Dermis blood vessel endothelial cell (primary cell): ENCODE results near the gene IRF8. TPM values are rescaled to one million over a fixed set of nuclear protein-coding genes. Genes with fewer than 3 reads are reported as not detected.
"Not testable (repeated sequence)": the region's sequence is repeated elsewhere in the genome, so short reads cannot be mapped to it uniquely, and the experiment has no call there.

Experiments
- DNase-seq: peaks from one replicate; pipeline ENCODE4 v3.0.0; 2010
- total RNA-seq: library from RNA; depleted of rRNA; stranded (reverse); fragments of >200 nt; gene quantifications from 2 replicates; pipeline ENCODE4 v1.2.3, GENCODE V29; 2014

The IRF8 gene
- total RNA-seq, 1 donor from 2014 or later: 25.9 TPM

DNA sequence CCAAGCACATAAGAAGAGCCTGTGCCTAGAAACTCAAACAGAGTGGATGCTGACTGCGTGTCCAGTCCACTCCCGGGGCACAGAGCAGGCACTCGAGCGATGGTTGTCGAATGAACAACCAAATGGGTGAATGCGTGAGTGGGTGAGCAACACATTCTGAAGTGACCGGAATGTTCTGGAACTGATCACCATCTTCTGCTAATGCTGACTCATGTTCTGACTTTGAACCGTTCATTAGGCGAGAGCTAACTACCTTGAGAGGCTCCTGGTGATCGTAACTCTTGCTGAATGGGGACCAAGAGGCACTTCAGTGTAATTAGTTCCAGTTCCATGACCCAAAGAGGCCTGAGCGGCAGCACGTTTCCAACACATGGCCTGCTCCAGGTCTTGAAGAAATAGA is 37.9 kb downstream of the IRF8 start:
- DNase-seq: no peak

DNA sequence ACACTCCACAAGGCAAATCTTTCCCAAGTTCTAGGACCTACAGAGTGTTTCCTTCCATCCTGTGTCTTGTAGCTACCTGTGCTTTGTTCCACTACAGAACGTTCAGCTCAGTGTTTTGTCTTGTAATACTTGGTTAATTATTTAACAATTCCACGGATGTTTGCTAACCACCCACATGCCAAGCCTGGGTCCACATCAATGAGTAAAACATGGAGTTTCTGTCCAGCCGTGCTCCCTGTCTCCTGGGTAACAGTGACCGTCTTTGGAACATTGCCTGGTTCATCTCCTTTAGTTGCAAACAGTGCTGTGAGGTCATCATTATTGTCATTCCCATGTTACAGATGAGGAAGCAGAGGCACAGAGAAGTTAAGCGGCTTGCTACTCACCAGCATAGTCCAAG is 41.3 kb downstream of the IRF8 start:
- no peak for DNase-seq

DNA sequence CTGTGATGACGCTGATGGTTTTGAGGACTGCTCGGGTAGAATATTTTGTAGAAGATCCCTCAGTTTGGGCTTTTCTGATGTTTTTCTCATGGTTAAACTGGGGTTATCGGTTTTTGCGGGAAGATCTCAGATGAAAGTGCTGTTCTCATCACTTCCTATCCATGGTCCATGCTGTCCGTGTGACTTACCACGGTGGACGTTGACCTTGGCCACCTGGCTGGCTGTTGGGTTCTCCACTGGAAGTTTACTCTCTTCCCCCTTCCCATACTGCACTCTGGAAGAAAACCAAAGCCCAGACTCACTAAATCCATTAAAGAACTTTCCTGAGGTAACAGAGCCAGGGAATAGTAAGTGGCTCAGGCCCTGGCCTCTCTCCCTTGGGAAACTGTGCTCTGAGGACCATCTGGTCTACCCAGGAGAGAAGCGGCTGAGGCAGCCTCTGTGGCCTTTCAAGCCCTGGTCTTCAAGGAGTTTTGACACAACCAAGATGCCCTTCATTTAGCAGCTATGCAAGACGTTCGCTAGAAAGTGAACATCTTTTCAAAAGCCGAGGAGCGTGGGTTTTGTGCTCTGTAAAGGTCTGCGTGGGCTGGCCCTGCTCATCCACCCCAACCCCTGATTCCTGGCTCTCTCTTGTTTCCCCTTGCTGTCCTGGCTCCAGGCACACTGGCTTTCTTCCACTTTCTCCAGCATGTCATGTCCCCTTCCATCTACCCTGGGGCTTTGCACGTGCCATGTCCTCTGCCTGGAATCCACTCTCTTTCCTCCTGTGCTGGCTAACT is 43.1 kb downstream of the IRF8 start:
- no peak for DNase-seq

DNA sequence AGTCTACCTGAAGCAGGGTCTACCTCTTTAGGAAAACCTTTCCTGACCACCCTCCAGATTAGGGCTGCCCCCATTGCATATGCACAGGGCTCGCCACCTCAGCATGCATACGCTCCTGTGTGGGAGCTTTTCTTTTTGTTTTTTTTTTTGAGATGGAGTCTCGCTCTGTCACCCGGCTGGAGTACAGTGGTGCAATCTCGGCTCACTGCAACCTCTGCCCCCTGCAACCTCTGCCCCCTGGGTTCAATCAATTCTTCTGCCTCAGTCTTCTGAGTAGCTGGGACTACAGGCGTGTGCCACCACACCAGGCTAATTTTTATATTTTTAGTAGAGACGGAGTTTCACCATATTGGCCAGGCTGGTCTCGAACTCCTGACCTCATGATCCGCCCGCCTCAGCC is 43.7 kb downstream of the IRF8 start:
- not testable (repeated sequence) for DNase-seq

DNA sequence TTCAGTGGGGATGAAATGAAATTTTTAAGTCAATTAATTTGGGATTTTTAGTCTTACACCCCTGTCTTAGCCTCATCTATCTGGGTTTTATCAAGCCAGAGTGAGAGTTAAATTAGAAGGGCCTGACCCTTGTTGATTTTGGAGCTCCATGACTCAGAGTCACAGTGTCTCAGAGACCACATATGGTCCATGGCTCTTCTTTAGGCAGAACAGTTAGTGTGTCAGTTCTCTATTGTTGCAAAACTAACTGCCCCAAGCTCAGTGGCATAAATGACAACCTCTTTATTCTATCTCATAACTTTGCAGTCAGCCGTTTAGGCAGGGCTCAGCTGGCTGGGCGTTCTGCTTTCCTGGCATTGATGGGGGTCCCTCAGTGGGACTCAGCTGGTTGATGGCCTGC is 44.7 kb downstream of the IRF8 start:
- no peak for DNase-seq

DNA sequence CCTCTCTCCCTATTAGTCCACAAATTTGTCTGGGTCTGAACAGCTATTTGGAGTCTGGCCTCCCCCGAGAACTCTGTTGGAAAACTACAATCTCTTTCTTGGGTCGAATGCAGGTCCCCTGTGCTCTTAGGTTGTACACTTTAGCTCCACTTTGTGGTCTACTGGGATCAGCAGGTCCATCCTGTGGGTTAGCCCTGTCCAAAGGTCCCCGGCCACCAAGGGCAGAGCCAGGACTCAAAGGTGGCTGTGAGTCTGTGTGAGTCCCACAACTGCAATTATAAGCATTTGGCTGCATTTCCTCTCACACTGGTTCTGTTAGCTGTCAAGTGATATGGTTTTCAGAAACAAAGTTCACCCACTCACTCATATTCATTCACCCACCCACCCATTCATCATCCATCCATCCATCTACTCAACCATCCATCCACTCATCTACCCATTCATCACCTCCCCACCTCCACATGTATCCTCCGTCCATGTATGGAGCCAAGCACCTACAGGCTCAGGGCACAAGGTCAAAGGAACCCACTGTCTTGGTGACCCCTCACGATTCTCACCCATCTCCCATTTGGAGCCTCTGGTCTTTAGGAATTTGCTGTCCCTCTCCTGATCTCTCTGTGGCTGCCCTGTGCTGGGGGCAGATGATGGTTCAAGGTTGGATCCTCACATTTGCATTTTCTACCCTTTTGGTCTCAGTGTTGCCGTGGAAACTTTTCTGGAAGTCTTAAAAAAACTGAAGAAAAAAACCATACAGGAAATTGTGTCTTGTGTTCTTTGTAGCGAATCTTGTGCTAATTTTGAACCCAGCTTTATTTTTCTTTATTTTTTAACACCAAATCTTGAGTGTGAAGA is 45.8 kb downstream of the IRF8 start:
- no peak for DNase-seq

DNA sequence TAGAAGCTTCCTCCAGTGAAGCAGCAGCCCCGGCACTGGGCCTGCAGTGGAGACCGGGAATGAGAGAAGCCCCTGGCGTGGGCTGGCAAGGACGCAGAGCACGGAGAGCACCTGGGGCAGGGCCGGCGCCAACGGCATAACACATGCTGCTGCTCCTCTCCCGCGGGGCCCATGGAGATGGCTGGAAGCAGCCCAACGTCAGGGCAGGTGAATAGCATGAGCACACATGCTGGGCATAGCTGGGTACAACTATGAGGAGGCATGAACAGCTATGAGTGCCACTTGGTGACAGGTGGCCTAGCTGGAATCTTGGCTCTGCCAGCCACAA is 46.4 kb downstream of the IRF8 start:
- no peak for DNase-seq

DNA sequence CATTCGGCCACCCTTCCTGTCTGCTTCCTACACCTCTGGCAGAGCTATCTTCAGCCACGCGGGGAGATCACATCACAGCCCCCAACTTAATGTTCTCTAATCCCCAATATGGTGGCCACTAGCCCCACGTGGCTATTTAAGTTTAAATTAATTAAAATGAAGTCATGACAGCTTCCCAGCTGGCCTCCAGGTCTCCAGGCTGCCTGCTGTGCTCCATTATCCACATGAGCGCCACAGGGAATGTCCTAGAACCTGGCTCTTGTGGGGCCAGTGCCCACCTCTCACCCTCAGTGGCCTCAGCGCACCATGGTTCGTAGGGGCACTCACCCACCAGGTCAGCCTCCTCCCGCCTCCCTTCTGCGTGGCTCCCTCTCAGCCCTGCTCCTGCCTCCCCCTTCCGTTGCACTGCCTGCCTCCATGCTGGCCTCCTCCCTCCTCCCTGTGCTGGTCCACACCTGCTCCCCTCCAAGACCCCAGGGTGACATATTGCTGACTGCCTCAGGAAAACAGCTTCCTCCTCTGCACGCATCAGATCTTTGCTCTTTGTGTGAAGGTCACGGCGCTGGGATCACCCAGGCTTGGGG is 47.7 kb downstream of the IRF8 start:
- DNase-seq: no peak

DNA sequence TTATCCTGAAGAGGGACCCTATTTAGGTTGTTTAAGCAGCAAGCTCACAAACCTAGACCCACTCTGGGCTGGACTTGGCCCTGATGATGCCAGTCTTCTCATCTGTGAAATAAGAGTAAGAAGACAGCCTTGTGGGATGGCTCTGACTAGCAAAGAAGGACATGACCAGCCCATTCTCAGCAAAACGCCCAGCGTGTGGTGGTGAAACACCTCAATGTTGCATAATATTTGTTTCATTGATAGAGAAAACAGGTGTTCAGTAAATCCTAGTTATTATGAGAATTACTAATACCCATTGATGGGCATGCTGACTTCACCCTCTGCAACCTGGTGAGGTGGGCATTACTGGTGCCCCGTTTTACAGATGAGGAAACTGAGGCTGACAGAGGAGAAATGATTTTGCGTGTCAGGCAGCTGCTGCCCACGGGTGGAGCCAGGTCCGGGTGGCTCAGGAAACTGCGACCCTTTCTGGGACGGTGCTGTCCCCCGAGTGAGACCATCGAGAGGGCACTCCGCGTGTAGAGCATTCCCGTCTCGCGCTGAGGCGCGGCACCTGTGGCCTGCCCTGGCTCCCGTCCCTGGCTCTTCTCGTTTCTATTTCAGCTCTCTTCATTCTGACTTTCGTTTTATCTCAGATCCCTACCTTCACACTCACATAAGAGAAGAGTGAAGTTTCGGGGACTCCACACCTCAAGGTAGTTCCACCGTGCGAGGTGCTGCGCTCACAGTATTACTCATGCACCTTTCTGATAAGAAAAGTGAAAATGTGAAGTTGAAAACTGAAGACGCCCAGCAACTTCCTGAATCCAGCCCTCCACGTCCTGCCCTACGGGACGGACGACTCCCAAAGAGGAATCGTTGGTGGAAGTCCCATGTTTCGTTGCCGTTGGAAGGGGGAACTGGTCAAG is 48.5 kb downstream of the IRF8 start:
- DNase-seq: no peak

DNA sequence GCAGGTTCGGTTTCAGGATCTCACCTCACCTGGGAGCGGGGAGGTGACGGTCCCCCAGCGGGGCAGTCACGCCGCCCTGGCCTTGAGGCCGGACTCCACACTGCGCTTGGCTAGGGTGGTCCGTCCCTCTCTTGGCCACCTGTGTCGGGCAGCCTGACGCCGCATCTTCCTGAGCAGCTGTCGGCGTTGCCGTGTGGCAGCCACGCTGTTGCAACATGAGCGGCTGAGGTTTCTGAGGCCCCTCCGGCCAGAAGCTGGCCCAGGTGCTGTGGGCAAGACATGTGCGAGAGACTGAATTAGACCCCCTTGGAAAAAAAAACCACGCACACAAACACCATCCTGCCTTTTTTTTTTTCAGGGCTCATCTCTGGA is 49.2 kb downstream of the IRF8 start:
- no peak for DNase-seq

DNA sequence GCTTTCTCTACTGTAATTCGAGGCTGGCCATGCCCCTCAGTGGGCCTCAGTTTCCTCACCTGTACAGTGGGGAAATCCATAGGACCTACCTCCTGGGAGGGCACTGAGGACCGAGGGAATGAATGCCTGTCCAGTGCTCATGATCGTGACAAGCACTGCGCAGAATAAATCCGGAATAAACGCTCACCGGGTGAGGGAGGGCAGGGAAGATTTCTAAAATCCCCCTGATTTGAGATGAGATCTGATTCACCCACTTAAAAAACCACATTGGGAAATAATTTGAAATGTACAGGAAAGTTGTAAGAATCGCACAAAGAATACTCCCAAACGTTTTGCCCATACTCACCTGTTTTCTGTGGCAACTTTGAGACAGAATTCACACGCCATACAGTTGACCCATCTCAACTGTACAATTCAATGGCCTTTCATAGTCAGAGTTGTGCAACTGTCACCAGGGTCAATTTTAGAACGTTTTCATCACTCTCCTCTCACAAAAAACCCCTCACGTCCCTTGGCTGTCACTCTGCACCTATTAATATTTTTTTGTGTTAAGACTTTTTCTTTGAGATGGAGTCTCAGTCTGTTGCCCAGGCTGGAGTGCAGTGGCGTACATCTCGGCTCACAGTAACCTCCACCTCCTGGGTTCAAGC is 49.8 kb downstream of the IRF8 start:
- DNase-seq: no peak

DNA sequence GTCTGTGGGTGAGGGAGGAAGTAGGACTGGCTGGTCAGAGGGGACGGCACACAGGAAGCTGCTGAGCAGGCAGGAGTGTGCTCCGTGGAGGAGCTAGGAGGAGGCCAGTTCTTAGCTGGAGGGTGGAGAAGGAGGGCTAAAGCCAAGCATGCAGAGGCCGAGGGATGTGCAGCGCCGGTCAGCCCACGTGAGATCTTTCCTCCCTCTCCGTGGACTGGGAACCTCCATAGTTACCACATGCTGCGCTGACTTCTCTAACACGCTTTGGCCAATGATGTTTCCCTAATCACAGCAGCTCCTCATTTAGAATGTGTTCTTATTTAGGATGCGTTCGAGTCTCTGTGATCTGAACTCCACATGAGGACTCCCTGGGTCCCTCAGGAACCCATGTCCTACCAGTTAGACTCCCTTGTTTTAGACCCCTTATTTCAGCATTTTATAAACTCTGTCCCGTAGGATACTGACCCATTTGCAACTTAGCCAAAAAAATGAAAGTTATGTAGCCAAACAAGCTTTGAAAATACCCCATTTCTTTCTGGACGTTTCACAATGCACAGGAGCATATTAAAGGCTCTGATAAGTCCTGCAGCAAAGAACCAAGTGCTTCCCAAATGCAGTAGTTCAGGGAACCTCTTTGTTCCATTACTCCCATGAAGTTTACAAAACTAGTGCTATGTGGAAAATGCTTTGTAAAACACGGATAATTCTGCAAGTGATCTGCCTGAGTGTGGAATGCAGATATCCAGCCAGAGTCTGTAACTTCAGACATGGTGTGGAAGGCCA is 51.4 kb downstream of the IRF8 start:
- no peak for DNase-seq

DNA sequence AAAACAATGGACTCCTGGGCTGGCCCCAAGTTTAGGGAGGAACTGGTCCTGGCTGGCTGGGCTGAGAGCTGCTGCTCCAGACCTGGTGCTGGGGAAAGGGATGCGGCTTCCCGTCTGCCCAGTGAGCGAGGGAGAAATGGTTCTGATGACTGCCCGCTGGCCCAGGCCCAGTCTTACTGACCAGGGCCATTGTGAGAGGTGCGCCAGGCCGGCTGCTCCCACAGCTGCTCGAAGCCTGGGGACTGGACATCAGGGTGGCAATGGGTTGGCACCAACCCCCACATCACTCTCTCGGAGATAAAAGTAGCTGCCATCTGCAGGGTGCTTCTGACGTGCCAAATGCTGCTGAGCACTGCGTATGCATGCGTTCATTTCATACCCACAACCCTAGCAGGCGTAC is 53.2 kb downstream of the IRF8 start:
- DNase-seq: no peak

DNA sequence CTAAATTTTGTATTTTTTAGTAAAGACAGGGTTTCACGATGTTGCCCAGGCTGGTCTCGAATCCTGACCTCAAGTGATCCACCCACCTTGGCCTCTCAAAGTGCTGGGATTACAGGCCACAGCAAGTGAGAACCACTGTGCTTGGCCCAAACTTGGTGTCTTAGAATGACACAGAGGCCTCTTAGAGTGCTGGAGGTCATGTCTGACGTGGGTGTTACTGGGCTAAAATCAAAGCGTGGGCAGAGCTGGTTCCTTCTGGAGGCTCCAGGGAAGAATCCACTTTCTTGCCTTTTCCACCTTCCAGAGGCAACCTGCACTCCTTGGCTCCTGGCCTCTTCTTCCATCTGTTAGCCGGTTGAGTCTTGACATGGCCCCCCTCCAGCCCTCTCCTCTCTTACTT is 53.8 kb downstream of the IRF8 start:
- no peak for DNase-seq

DNA sequence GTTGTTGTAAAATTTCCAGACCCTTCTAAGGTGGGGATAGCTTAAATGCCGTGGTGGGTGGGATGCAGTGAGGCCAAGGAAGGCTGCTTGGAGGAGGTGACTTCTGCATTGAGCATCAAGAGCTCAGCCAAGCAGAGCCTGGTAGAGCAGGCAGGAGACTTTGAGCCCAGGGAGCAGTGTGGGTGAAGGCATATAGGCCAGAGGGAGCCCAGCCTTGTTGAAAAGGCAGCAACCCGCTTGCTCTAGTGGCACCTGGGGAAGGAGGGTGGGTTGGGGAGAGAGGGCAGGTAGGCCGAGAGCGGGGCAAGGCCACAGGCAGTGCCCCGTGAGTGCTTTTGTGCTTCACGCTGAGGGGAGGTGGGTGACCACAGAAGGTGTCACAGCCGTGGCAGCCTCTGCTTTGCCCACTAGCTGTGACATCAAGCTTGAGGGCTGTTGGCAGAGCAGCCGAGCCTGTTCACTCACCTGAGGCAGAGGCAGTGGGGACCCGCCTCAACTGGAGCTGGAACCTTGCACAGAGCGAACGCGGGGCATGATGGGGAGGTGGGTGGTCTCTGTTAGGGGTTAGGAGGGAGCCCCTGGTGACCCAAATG is 56.1 kb downstream of the IRF8 start:
- no peak for DNase-seq

DNA sequence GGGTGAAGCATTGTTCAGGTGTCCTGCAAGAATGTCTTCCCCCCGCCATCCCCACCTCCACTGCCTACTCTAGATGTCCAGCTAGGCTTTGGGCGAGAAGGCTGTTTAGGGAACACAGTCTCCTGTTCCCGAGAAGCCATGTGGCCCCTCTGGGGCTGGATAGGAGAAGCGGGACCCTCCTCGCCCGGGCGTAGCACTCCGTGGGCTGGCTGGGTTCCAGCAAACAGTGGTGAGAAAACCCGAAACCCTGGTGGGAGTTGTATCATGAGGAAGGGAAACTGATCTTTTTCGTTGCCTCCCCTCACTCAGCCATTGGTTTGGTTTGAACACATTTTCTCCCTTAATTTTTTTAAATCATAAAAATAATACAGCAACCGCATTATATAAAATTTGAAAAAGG is 56.6 kb downstream of the IRF8 start:
- DNase-seq: no peak

DNA sequence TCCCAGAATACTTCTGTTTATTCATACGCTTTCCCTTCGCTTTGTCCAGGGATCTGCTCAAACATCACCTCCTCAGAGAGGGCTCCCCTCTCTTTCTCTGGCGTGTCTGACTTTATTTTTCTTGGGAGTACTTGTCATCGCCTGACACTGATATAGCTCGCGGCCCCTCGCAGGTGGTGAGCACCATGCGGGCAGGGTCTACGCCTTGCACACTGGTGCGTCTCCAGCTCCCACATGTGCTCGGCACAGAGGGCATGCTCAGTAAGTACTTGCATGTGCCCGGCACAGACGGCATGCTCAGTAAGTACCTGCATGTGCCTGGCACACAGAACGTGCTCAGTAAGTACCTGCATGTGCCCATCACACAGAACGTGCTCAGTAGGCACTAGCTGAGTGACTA is 57.5 kb downstream of the IRF8 start:
- DNase-seq: no peak

DNA sequence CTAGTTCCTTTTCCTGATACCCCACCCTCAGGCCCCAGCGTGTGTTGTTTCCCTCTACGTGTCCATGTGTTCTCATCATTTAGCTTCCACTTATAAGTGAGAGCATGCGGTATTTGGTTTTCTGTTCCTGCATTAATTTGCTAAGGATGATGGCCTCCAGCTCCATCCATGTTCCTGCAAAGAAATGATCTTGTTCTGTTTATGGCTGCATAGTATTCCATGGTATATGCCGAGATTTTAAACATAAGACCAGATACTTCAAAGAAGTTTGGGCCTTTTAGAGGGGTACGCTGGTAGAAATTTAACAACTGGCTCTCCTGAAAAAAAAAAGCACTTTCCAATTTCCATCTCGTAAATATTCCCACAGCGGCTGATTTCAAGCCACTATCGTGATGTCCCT is 59.8 kb downstream of the IRF8 start:
- DNase-seq: no peak

DNA sequence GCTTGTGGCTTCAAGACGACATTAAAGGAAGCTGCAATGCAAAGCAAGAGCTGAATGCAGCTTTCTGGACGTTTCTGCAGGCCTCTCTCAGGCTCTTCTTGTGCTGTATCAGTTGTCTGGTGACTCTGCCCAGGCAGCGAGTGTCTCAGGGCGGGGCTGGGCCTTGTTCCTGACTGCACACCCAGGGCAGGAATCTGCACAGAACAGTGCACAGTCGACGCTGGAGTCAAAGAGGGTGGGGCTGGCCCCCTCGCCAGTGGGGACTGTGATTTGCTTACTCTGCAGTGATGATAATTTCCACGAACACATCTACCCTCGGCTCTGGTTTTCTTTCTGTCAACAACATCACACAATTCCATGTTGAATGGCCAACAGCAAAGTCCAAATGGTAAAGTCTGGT is 60.7 kb downstream of the IRF8 start:
- no peak for DNase-seq

DNA sequence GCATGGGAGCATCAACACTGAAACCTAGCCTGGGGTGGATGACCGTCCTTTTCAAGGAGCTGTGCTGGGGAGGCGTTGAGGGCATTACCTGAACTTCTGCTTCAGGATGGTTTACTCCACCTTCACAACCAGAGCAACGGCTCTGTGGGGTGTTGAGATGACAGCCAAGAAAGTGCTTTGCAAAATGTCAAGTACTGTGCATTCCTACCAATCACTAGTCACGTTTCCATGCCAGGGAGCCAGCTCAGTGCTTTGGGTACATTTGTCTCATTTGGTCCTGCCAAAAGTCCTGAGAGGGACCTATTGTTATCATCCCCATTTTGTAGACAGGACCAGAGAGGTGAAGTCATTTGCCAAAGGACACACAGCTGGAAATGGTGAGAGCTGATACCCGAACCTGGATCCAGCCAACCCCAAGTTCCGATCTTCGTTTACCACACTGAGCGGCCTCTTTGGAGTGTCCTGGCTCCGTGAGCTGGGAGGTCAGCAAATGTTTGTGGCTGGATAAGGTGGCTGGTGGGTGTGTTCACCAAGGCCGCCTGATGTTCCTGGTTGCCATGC is 61.6 kb downstream of the IRF8 start:
- DNase-seq: no peak
